Measurements from ENCODE around the gene MMP8.

Gene MMP8

GRCh38 chr11:102695201-102695600 lies 29.6 kb downstream of the MMP8 start:
- H3K36me3 ChIP-seq (ENCODE audit: control insufficient read depth, insufficient read depth, low read length) = no peaks in the 10 kb centered on the region
- no peak for DNase-seq
- H3K4me3 ChIP-seq (ENCODE audit: insufficient read depth, low read depth, low read length, poor library complexity, severe bottlenecking) = no peak overlapping the region

GRCh38 chr11:102685754-102686153 lies 39.0 kb downstream of the MMP8 start:
- Histone ChIP-seq H3K27me3 (replicated peaks; ENCODE audit: control insufficient read depth, insufficient read depth, low read length, poor library complexity, severe bottlenecking) (no peaks in the 10 kb centered on the region), H3K9me3 (ENCODE audit: control insufficient read depth, low read length) (no peaks in the 10 kb centered on the region), H3K36me3 (ENCODE audit: control insufficient read depth, insufficient read depth, low read length) (no peaks in the 10 kb centered on the region), H3K27ac (ENCODE audit: insufficient read depth, low read length, poor library complexity, severe bottlenecking) (no peak overlapping the region), H3K4me3 (ENCODE audit: insufficient read depth, low read depth, low read length, poor library complexity, severe bottlenecking) (no peak overlapping the region), H3K4me1 (ENCODE audit: control insufficient read depth, insufficient read depth, low read length, poor library complexity, severe bottlenecking) (no peaks in the 10 kb centered on the region)
- DNase-seq = no peak

More at GRCh38 chr11:102695201-102695600, 29.6 kb downstream of the MMP8 start:
- Histone ChIP-seq H3K27me3 (replicated peaks; ENCODE audit: control insufficient read depth, insufficient read depth, low read length, poor library complexity, severe bottlenecking) (no peaks in the 10 kb centered on the region), H3K27ac (ENCODE audit: insufficient read depth, low read length, poor library complexity, severe bottlenecking) (no peak overlapping the region), H3K9me3 (ENCODE audit: control insufficient read depth, low read length) (no peaks in the 10 kb centered on the region), H3K4me1 (ENCODE audit: control insufficient read depth, insufficient read depth, low read length, poor library complexity, severe bottlenecking) (no peaks in the 10 kb centered on the region)

- H3K4me1 ChIP-seq (ENCODE audit: control insufficient read depth, insufficient read depth, low read length, poor library complexity, severe bottlenecking) = no peaks in the 10 kb centered on the region
- DNase-seq = no peak
- H3K4me3 ChIP-seq (ENCODE audit: insufficient read depth, low read depth, low read length, poor library complexity, severe bottlenecking) = no peak overlapping the region
- no peaks in the 10 kb centered on the region for H3K36me3 ChIP-seq (ENCODE audit: control insufficient read depth, insufficient read depth, low read length)
- H3K27ac ChIP-seq (ENCODE audit: insufficient read depth, low read length, poor library complexity, severe bottlenecking) = no peak overlapping the region
- H3K9me3 ChIP-seq (ENCODE audit: control insufficient read depth, low read length) = no peaks in the 10 kb centered on the region
- H3K27me3 ChIP-seq (replicated peaks; ENCODE audit: control insufficient read depth, insufficient read depth, low read length, poor library complexity, severe bottlenecking) = no peaks in the 10 kb centered on the region
Measured at GRCh38 chr11:102685338-102685737, 39.4 kb downstream of the MMP8 start.

GRCh38 chr11:102683277-102683676 lies 41.5 kb downstream of the MMP8 start:
- Histone ChIP-seq H3K4me1 (ENCODE audit: control insufficient read depth, insufficient read depth, low read length, poor library complexity, severe bottlenecking) (no peaks in the 10 kb centered on the region), H3K36me3 (ENCODE audit: control insufficient read depth, insufficient read depth, low read length) (no peaks in the 10 kb centered on the region), H3K27me3 (replicated peaks; ENCODE audit: control insufficient read depth, insufficient read depth, low read length, poor library complexity, severe bottlenecking) (no peaks in the 10 kb centered on the region), H3K4me3 (ENCODE audit: insufficient read depth, low read depth, low read length, poor library complexity, severe bottlenecking) (no peak overlapping the region), H3K27ac (ENCODE audit: insufficient read depth, low read length, poor library complexity, severe bottlenecking) (no peak overlapping the region), H3K9me3 (ENCODE audit: control insufficient read depth, low read length) (no peaks in the 10 kb centered on the region)
- DNase-seq = no peak

GRCh38 chr11:102680945-102681344 lies 43.8 kb downstream of the MMP8 start:
- Histone ChIP-seq H3K4me3 (ENCODE audit: insufficient read depth, low read depth, low read length, poor library complexity, severe bottlenecking) (no peak overlapping the region), H3K27ac (ENCODE audit: insufficient read depth, low read length, poor library complexity, severe bottlenecking) (no peak overlapping the region), H3K36me3 (ENCODE audit: control insufficient read depth, insufficient read depth, low read length) (no peaks in the 10 kb centered on the region), H3K4me1 (ENCODE audit: control insufficient read depth, insufficient read depth, low read length, poor library complexity, severe bottlenecking) (no peaks in the 10 kb centered on the region), H3K27me3 (replicated peaks; ENCODE audit: control insufficient read depth, insufficient read depth, low read length, poor library complexity, severe bottlenecking) (no peaks in the 10 kb centered on the region), H3K9me3 (ENCODE audit: control insufficient read depth, low read length) (no peaks in the 10 kb centered on the region)
- no peak for DNase-seq

- DNase-seq = no peak
- Histone ChIP-seq H3K4me3 (ENCODE audit: insufficient read depth, low read depth, low read length, poor library complexity, severe bottlenecking) (no peak overlapping the region), H3K36me3 (ENCODE audit: control insufficient read depth, insufficient read depth, low read length) (no peaks in the 10 kb centered on the region), H3K9me3 (ENCODE audit: control insufficient read depth, low read length) (no peaks in the 10 kb centered on the region), H3K27ac (ENCODE audit: insufficient read depth, low read length, poor library complexity, severe bottlenecking) (no peak overlapping the region), H3K4me1 (ENCODE audit: control insufficient read depth, insufficient read depth, low read length, poor library complexity, severe bottlenecking) (no peaks in the 10 kb centered on the region), H3K27me3 (replicated peaks; ENCODE audit: control insufficient read depth, insufficient read depth, low read length, poor library complexity, severe bottlenecking) (no peaks in the 10 kb centered on the region)
Measured at GRCh38 chr11:102678022-102678421, 46.7 kb downstream of the MMP8 start.

- no peaks in the 10 kb centered on the region for H3K27me3 ChIP-seq (replicated peaks; ENCODE audit: control insufficient read depth, insufficient read depth, low read length, poor library complexity, severe bottlenecking)
Measured at GRCh38 chr11:102676084-102676483, 48.7 kb downstream of the MMP8 start.

GRCh38 chr11:102669664-102670063 lies 55.1 kb downstream of the MMP8 start:
- Histone ChIP-seq H3K27ac (ENCODE audit: insufficient read depth, low read length, poor library complexity, severe bottlenecking) (no peak overlapping the region), H3K4me1 (ENCODE audit: control insufficient read depth, insufficient read depth, low read length, poor library complexity, severe bottlenecking) (no peaks in the 10 kb centered on the region), H3K9me3 (ENCODE audit: control insufficient read depth, low read length) (no peaks in the 10 kb centered on the region), H3K4me3 (ENCODE audit: insufficient read depth, low read depth, low read length, poor library complexity, severe bottlenecking) (no peak overlapping the region), H3K27me3 (replicated peaks; ENCODE audit: control insufficient read depth, insufficient read depth, low read length, poor library complexity, severe bottlenecking) (no peaks in the 10 kb centered on the region), H3K36me3 (ENCODE audit: control insufficient read depth, insufficient read depth, low read length) (no peaks in the 10 kb centered on the region)
- DNase-seq = no peak

More at GRCh38 chr11:102676084-102676483, 48.7 kb downstream of the MMP8 start:
- no peak for DNase-seq
- Histone ChIP-seq H3K27ac (ENCODE audit: insufficient read depth, low read length, poor library complexity, severe bottlenecking) (no peak overlapping the region), H3K4me3 (ENCODE audit: insufficient read depth, low read depth, low read length, poor library complexity, severe bottlenecking) (no peak overlapping the region), H3K4me1 (ENCODE audit: control insufficient read depth, insufficient read depth, low read length, poor library complexity, severe bottlenecking) (no peaks in the 10 kb centered on the region), H3K9me3 (ENCODE audit: control insufficient read depth, low read length) (no peaks in the 10 kb centered on the region), H3K36me3 (ENCODE audit: control insufficient read depth, insufficient read depth, low read length) (no peaks in the 10 kb centered on the region)

- Histone ChIP-seq H3K4me1 (ENCODE audit: control insufficient read depth, insufficient read depth, low read length, poor library complexity, severe bottlenecking) (no peaks in the 10 kb centered on the region), H3K27me3 (replicated peaks; ENCODE audit: control insufficient read depth, insufficient read depth, low read length, poor library complexity, severe bottlenecking) (no peaks in the 10 kb centered on the region), H3K27ac (ENCODE audit: insufficient read depth, low read length, poor library complexity, severe bottlenecking) (no peak overlapping the region), H3K9me3 (ENCODE audit: control insufficient read depth, low read length) (no peaks in the 10 kb centered on the region), H3K4me3 (ENCODE audit: insufficient read depth, low read depth, low read length, poor library complexity, severe bottlenecking) (no peak overlapping the region), H3K36me3 (ENCODE audit: control insufficient read depth, insufficient read depth, low read length) (no peaks in the 10 kb centered on the region)
- DNase-seq = peak in 1 of 3 donors; percentile 3
Measured at GRCh38 chr11:102666331-102666957, 58.3 kb downstream of the MMP8 start.

- Histone ChIP-seq H3K27me3 (replicated peaks; ENCODE audit: control insufficient read depth, insufficient read depth, low read length, poor library complexity, severe bottlenecking) (no peaks in the 10 kb centered on the region), H3K36me3 (ENCODE audit: control insufficient read depth, insufficient read depth, low read length) (no peaks in the 10 kb centered on the region), H3K27ac (ENCODE audit: insufficient read depth, low read length, poor library complexity, severe bottlenecking) (no peak overlapping the region), H3K9me3 (ENCODE audit: control insufficient read depth, low read length) (no peaks in the 10 kb centered on the region), H3K4me1 (ENCODE audit: control insufficient read depth, insufficient read depth, low read length, poor library complexity, severe bottlenecking) (no peaks in the 10 kb centered on the region), H3K4me3 (ENCODE audit: insufficient read depth, low read depth, low read length, poor library complexity, severe bottlenecking) (no peak overlapping the region)
- DNase-seq = no peak
Measured at GRCh38 chr11:102664001-102664752, 60.6 kb downstream of the MMP8 start.

Measured in effector memory CD4-positive, alpha-beta T cell (primary cell).